Measurements from ENCODE around the gene MORC1.

MORC1 gene

GRCh38 chr3:109023656-109024254 lies 94.2 kb downstream of the MORC1 start:
- peak; percentile 11 for DNase-seq

GRCh38 chr3:109023167-109023566 lies 94.8 kb downstream of the MORC1 start:
- DNase-seq: no peak

- no peak for DNase-seq
Observed at GRCh38 chr3:109021556-109021955, 96.4 kb downstream of the MORC1 start.

GRCh38 chr3:109018828-109019227 lies 99.1 kb downstream of the MORC1 start:
- no peak for DNase-seq

- DNase-seq: no peak
Observed at GRCh38 chr3:109005443-109005842, 112.5 kb downstream of the MORC1 start.

- DNase-seq: no peak
Observed at GRCh38 chr3:108998436-108998835, 119.5 kb downstream of the MORC1 start.

GRCh38 chr3:108985844-108986243 lies 132.1 kb downstream of the MORC1 start:
- DNase-seq: no peak

GRCh38 chr3:108983051-108983450 lies 134.9 kb downstream of the MORC1 start:
- DNase-seq: no peak

GRCh38 chr3:108976058-108976457 lies 141.9 kb downstream of the MORC1 start:
- no peak for DNase-seq

GRCh38 chr3:108973019-108973418 lies 144.9 kb downstream of the MORC1 start:
- DNase-seq: no peak

- no peak for DNase-seq
Observed at GRCh38 chr3:108972482-108972881, 145.5 kb downstream of the MORC1 start.

GRCh38 chr3:108970561-108970960 lies 147.4 kb downstream of the MORC1 start:
- no peak for DNase-seq

GRCh38 chr3:108966773-108967172 lies 151.2 kb downstream of the MORC1 start:
- no peak for DNase-seq

- no peak for DNase-seq
Observed at GRCh38 chr3:108959017-108959416, 158.9 kb downstream of the MORC1 start.

- no peak for DNase-seq
Observed at GRCh38 chr3:108953700-108954099, 164.2 kb downstream of the MORC1 start, which contains the start of gene GUCA1C. GUCA1C (minus strand) TSS chr3:108953879; CDS start chr3:108953762, 117 bp downstream.

- DNase-seq: no peak
Observed at GRCh38 chr3:108953210-108953609, 164.7 kb downstream of the MORC1 start.

- DNase-seq: no peak
Observed at GRCh38 chr3:108951820-108952501, 166.0 kb downstream of the MORC1 start.

GRCh38 chr3:108947855-108948254 lies 170.1 kb downstream of the MORC1 start:
- DNase-seq: no peak

GRCh38 chr3:108946292-108947285 lies 171.3 kb downstream of the MORC1 start:
- no peak for DNase-seq

- DNase-seq: no peak
Observed at GRCh38 chr3:108940568-108941263, 177.2 kb downstream of the MORC1 start.

- no peak for DNase-seq
Observed at GRCh38 chr3:108940166-108940565, 177.8 kb downstream of the MORC1 start.

GRCh38 chr3:108936924-108937689 lies 180.8 kb downstream of the MORC1 start:
- no peak for DNase-seq

All from effector CD4-positive, alpha-beta T cell (primary cell).